NCI-H510A (cell line): Measurements from ENCODE around the gene DTX3L.

Source experiments
- DNase-seq: peaks from one replicate; lab custom pipeline; 2025; lab: John Stamatoyannopoulos, UW

The DTX3L gene

DNA sequence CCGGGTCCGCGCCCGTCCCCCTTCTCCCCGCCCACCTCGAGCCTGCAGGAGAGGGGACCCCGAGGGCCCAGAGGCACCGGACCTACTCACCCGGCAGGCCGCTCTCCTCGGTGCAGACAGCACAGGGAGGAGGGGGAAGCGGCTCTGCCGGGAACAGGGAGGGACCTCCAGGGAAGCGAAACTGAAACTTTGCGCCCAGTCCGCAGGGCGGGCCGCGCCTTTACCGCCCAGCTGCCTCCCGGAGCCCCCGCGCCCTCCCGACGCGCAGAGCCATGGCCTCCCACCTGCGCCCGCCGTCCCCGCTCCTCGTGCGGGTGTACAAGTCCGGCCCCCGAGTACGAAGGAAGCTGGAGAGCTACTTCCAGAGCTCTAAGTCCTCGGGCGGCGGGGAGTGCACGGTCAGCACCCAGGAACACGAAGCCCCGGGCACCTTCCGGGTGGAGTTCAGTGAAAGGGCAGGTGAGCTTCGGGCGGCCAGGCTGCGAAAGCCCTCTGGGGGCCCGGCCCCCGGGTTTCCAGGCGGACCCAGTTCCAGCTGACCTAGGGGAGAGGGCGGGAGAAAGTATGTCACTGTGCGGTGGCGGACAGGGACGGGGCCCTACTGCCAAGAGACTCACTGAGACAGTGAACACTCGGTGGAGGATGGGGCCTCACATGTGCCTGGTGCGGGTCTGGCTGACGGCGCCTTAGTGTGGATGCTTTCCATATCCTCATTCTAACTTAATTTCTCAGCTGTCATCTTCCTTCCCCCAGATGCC, at the start of gene DTX3L, which contains the start of gene PARP9:
TSS of gene DTX3L (plus strand) at position 184 of the 758 bp plus-strand sequence. CDS start at position 273, 89 bp downstream.
TSS of gene PARP9 (minus strand) at position 146 of the 758 bp plus-strand sequence. CDS start 4,680 bp downstream, outside the sequence.
- peak; percentile 78 for DNase-seq

DNA sequence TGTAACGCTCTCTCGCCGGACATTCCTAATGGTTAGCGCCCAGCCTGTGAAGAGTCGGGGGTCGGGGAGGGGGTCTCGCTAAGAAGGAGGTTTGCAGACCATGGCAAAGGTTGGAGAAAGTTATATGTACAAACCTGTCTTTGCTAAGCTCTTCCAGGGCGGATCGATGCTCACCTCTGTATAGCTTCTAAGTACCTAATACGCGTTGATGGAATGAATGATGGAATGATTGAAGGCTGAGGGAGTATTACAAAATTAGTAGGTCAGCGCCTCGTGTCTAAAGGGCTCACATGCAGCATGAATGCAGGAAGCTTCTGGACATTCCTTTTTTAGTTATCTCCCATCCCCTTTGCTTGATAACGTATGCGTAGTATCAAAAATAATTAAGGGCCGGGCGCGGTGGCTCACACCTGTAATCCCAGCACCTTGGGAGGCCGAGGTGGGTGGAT, 49.1 kb upstream of the DTX3L start:
- no peak for DNase-seq

- no peak for DNase-seq
Measured at GRCh38 chr3:122515870-122516269, 48.3 kb upstream of the DTX3L start.

- no peak for DNase-seq
Measured at GRCh38 chr3:122516846-122517360, 47.2 kb upstream of the DTX3L start.

DNA sequence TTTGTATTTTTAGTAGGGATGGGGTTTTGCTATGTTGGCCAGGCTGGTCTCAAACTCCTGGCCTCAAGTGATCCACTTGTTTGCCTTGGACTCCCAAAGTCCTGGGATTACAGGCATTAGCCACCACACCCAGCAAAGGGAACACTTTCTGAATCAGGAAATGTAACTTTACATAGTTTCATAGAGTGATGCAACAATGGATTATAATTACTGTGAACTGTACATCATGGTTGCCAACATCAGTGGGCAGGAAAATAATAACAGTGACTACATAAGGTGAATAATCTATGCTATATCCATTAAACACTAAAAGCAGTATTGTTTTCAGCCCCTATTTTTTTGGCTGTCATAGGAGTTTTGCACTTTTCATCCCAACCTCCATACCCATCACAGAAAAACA, 44.4 kb upstream of the DTX3L start:
- no peak for DNase-seq

DNA sequence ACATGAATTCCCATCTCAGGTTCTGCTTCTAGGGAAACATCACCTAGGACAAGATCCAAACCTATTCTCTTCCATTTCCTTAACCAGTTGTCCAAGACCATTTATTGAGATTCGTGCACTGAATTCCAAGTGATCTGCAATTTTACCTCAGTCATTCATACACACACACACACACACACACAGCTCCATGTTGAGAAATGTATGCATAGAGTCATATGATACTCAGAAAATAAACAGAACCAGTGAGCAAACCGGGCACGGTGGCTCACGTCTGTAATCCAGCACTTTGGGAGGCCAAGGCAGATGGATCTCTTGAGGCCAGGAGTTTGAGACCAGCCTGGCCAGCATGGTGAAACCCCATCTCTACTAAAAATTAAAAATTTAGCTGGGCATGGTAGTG, 43.3 kb upstream of the DTX3L start:
- DNase-seq, result no peak

GRCh38 chr3:122523317-122523716, 40.8 kb upstream of the DTX3L start:
- DNase-seq, result no peak

- DNase-seq, result no peak
Measured at GRCh38 chr3:122530164-122530563, 34.0 kb upstream of the DTX3L start.

GRCh38 chr3:122533480-122533879, 30.7 kb upstream of the DTX3L start:
- DNase-seq, result no peak

GRCh38 chr3:122533931-122534334, 30.2 kb upstream of the DTX3L start:
- DNase-seq, result no peak

GRCh38 chr3:122535964-122536631, 28.0 kb upstream of the DTX3L start:
- DNase-seq, result no peak

DNA sequence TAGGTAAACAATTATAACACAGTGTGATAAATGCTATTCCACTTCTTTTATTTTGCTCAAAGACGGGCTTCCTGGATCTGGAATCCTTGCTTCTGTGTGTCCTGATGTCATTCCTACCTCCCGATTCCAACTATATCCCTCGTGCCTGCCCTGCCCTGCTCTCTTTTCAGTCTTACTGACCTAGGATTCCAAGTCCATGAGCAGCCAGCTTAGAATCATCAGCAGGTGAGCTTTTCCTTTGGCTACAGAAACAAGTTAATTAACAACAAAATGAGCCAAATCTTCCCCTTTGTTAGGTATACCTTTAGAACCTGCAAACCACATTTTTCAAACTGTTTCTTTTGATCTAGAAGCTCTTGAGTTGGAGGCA, 27.5 kb upstream of the DTX3L start:
- DNase-seq, result no peak

DNA sequence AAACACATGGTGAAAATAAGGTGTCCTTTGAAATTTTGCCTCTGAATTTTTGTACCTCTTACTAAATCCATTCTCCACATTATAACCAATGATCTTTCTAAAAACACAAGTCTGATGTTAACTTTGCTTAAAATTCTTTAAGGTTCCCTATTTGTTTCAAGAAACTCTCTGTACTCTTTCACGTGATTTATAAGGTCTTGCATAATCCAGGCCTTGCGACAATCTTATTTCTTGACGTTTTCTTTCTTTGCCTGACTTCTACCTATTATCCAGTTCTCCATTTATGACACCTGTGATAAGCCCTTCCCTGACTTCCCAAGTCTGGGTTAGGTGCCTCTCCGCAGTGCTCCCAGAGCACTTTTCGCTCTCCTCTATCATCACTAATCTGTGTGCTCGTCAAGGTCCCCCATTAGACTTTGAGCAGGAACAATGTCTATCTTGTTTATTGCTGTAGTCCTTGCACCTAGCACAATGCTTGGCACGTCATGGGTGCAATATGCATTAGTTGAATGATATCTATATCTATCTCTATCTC, 25.1 kb upstream of the DTX3L start:
- no peak for DNase-seq

- no peak for DNase-seq
Measured at GRCh38 chr3:122546151-122546550, 18.0 kb upstream of the DTX3L start.

DNA sequence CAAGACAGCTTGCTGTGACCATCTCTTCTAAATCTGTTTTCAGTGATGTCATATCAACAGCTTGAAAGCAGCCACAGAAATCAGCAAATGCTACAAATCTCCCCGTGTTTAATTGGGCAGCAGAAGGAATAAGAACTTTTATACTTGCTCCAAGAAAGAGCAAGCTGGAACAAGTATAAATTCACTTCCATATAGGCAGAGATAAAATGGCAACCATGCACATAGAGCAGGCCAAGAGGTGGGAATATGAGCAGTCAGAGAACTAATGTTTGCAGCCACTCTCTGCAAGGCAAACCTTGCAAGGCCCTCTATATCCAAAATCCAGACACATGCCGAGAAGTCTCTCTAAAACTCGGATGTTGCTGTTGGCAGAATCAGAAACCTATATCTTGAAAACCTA, 16.1 kb upstream of the DTX3L start:
- DNase-seq, result no peak

DNA sequence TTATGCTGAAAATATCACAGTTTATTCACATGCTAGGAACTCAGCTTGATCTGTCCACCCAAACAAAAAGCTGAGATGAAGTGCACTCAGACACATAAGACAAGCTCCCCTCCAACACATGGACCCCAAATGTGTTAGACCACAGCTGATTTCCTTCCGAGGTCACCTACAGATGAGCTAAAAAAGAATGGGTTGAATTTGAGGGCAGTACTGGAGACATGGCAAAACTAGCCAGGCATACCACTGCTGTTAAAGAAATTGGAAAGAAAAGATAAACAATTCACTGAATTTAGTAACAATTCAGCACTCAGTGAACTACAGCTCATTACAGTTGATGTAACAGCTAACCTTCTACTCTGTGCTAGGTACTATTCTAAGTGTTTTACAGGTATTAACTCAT, 15.5 kb upstream of the DTX3L start:
- no peak for DNase-seq

- no peak for DNase-seq
Measured at GRCh38 chr3:122553171-122553570, 11.0 kb upstream of the DTX3L start.

DNA sequence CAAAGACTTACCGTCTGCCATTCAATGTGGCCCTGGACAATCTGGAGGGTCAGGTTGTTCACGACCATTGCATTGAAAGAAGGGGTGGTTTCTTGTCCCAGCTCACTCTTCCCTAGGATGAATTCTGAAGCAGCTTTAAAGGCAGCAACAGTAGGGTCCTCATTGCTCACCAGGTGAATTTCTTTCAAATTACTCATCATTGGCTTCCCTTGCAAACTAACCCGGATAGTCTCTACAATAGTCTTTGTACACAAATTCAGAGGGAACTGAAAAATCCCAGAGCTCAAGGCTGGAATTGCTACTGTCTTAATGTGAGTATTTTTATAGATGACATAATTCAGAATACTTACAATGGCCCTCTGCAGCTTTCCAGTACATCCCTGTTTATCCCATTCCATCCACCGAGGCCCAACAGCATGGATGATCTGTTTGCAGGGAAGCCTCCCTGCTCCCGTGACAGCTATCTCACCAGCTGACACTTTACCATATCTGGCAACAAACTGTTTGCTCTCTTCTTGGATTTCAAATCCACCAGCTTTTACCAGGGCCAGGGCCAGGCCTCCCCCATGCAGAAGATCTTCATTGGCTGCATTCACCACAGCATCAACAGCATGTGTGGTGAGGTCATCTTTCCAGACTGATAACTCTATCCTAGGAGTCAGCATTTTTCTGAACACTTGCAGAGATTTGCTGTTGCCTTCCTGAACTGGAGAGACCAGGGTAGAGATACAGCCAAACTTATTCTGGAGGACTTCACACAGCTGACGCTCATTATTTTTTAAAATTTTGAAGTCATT, 8.7 kb upstream of the DTX3L start:
- DNase-seq, result no peak

DNA sequence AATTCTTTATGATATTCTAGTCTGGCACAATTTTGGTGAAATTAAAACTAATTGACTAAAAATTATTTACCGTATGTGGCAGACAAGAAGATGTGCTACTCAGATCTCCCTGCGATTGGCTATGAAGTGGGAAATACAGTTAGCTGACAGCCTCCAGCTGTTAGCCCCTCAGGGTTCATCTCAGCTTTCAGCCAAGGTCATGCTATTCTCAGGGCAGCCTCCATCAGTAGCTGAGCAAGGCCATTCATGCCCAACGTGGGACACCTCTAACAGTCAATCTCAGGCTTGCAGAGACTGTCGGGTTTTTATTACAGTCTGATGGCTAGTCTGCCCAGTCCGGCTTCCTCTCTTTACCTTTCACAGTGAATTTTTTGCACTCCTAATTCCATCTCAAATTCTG, 6.8 kb upstream of the DTX3L start:
- DNase-seq, result no peak

- DNase-seq, result no peak
Measured at GRCh38 chr3:122558605-122559004, 5.5 kb upstream of the DTX3L start.

DNA sequence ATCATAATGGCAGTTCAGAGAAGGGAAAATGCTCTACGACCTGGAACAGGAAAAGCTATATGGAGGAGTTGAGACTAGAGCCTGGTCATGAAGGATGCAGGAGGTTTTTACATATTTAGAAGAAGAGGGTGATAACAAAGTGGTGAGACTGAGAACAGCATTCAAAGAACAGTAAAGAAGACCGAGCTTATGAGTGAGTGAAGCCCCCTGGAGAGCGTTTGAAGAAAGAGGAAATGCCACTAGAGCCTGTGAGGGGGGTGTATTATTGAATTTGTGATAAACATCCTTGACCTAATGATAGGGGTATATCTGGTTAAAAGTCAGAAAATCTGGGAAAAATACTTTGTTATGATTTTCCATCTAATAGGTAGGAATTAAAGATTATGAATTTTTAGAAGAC, 4.2 kb upstream of the DTX3L start:
- no peak for DNase-seq

GRCh38 chr3:122560680-122561079, 3.5 kb upstream of the DTX3L start:
- no peak for DNase-seq
